IMR-90 (cell line): ENCODE results near the gene RAB8B.

Experiments used
- BHLHE40 ChIP-seq: fragments of 150-350 bp; IDR thresholded peaks from 2 replicates; pipeline ENCODE4 v1.6.1; 2016; ENCODE audit warnings: mild to moderate bottlenecking, low read depth, low read length
- CEBPB ChIP-seq: IDR thresholded peaks from 2 replicates; pipeline ENCODE4 v1.6.1; 2012; ENCODE audit warnings: low read depth, low read length, improper control_type of control experiment
- CHD1 ChIP-seq: IDR thresholded peaks from 2 replicates; pipeline ENCODE4 v1.6.1; 2012; ENCODE audit warnings: low read depth, low read length, improper control_type of control experiment
- FOS ChIP-seq: fragments of 150-350 bp; IDR thresholded peaks from 2 replicates; pipeline ENCODE4 v1.6.1; 2016; ENCODE audit warnings: low read depth, low read length
- MAFK ChIP-seq: IDR thresholded peaks from 2 replicates; pipeline ENCODE4 v1.6.1; 2012; ENCODE audit warnings: low read depth, low read length, improper control_type of control experiment
- MAZ ChIP-seq: IDR thresholded peaks from 2 replicates; pipeline ENCODE4 v1.6.1; 2012; ENCODE audit warnings: low read depth, mild to moderate bottlenecking, low read length, improper control_type of control experiment, moderate library complexity, borderline replicate concordance
- MXI1 ChIP-seq: IDR thresholded peaks from 2 replicates; pipeline ENCODE4 v1.6.1; 2012; ENCODE audit warnings: low read depth, mild to moderate bottlenecking, low read length, moderate library complexity, borderline replicate concordance
- POLR2A ChIP-seq: IDR thresholded peaks from 2 replicates; pipeline ENCODE4 v1.6.1; 2012; ENCODE audit warnings: mild to moderate bottlenecking, low read depth, low read length
- RAD21 ChIP-seq: IDR thresholded peaks from 2 replicates; pipeline ENCODE4 v1.6.1; 2012; ENCODE audit warnings: low read length, improper control_type of control experiment
- RCOR1 ChIP-seq: IDR thresholded peaks from 2 replicates; pipeline ENCODE4 v1.6.1; 2012; ENCODE audit warnings: mild to moderate bottlenecking, low read length, improper control_type of control experiment; ENCODE audit not compliant: insufficient replicate concordance
- RFX5 ChIP-seq: IDR thresholded peaks from 2 replicates; pipeline ENCODE4 v1.8.0; 2012; ENCODE audit warnings: low read depth, mild to moderate bottlenecking, low read length, moderate library complexity
- TF ChIP-seq, protein P1 (sequence below): conservative IDR thresholded peaks from 2 replicates; pipeline ENCODE4 v1.5.1; 2012; ENCODE audit warnings: mild to moderate bottlenecking, low read depth, low read length, improper control_type of control experiment
- TF ChIP-seq, protein P2 (sequence below): fragments of 150-350 bp; IDR thresholded peaks from 2 replicates; pipeline ENCODE4 v1.6.1; 2017; ENCODE audit warnings: mild to moderate bottlenecking, antibody characterized with exemption, low read length, low read depth
- TF ChIP-seq, protein P3 (sequence below): fragments of 150-350 bp; IDR thresholded peaks from 2 replicates; pipeline ENCODE4 v1.6.1; 2016; ENCODE audit warnings: low read depth, mild to moderate bottlenecking, low read length, moderate library complexity, borderline replicate concordance

DNA sequence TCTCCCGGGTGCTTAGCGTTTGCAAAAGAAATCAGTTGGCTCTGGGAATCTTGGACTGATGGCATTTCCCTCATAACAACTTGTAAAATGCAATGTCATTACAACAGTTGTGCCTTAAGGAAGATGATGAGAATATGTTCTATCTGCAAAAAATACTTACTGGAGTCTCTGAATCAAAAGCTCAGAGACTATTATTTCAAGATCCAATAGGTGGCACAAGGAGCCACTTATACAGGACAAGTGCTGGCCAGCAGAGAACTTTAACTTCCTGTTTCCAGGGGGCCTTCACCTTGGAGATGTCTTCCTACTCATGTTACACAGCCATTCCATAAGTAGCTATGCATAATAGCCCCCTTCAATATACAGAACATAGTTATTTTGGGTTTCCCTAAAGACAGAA is 23.2 kb upstream of the RAB8B start:
- no peak for TF ChIP-seq POLR2A
- TF ChIP-seq RFX5: no peak
- TF ChIP-seq, protein P1, sequence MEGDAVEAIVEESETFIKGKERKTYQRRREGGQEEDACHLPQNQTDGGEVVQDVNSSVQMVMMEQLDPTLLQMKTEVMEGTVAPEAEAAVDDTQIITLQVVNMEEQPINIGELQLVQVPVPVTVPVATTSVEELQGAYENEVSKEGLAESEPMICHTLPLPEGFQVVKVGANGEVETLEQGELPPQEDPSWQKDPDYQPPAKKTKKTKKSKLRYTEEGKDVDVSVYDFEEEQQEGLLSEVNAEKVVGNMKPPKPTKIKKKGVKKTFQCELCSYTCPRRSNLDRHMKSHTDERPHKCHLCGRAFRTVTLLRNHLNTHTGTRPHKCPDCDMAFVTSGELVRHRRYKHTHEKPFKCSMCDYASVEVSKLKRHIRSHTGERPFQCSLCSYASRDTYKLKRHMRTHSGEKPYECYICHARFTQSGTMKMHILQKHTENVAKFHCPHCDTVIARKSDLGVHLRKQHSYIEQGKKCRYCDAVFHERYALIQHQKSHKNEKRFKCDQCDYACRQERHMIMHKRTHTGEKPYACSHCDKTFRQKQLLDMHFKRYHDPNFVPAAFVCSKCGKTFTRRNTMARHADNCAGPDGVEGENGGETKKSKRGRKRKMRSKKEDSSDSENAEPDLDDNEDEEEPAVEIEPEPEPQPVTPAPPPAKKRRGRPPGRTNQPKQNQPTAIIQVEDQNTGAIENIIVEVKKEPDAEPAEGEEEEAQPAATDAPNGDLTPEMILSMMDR: 0 out of 2 replicates have a peak, but pooled peaks have one; percentile 11
- TF ChIP-seq CEBPB: no peak
- TF ChIP-seq MAFK: no peak
- TF ChIP-seq RAD21: no peak
- no peak for TF ChIP-seq MAZ
- TF ChIP-seq BHLHE40: no peak
- TF ChIP-seq, protein P2, sequence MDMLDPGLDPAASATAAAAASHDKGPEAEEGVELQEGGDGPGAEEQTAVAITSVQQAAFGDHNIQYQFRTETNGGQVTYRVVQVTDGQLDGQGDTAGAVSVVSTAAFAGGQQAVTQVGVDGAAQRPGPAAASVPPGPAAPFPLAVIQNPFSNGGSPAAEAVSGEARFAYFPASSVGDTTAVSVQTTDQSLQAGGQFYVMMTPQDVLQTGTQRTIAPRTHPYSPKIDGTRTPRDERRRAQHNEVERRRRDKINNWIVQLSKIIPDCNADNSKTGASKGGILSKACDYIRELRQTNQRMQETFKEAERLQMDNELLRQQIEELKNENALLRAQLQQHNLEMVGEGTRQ: no peak
- no peak for TF ChIP-seq MXI1
- TF ChIP-seq RCOR1: no peak
- TF ChIP-seq, protein P3, sequence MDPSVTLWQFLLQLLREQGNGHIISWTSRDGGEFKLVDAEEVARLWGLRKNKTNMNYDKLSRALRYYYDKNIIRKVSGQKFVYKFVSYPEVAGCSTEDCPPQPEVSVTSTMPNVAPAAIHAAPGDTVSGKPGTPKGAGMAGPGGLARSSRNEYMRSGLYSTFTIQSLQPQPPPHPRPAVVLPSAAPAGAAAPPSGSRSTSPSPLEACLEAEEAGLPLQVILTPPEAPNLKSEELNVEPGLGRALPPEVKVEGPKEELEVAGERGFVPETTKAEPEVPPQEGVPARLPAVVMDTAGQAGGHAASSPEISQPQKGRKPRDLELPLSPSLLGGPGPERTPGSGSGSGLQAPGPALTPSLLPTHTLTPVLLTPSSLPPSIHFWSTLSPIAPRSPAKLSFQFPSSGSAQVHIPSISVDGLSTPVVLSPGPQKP: no peak
- no peak for TF ChIP-seq FOS
- no peak for TF ChIP-seq CHD1
